Measurements from ENCODE around the gene MMS19.
A peak's percentile ranks its signal among the peaks of the same experiment; 100 is the strongest.

The MMS19 gene

DNA sequence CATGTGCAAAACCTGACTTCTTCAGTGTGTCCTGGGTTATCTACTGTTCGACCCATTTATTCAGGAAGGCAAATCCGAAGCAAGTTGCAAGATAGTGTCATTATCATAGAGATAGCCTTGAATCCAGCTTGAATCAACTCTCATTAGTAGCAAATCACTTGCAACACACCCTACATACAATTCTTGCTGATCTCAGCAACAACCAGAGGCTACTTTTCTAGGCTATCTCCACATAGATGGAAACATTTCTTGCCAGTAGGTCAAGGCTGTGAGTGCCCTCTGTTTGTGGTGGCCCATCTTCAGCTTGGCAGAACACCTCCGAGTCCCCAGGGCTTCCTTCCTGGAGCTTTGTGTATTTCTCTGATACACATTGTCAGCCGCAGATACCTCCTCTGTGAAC lies 12.5 kb upstream of the MMS19 start:
- DNase-seq (ENCODE audit: low read depth): no peak
- TF ChIP-seq, protein P1, sequence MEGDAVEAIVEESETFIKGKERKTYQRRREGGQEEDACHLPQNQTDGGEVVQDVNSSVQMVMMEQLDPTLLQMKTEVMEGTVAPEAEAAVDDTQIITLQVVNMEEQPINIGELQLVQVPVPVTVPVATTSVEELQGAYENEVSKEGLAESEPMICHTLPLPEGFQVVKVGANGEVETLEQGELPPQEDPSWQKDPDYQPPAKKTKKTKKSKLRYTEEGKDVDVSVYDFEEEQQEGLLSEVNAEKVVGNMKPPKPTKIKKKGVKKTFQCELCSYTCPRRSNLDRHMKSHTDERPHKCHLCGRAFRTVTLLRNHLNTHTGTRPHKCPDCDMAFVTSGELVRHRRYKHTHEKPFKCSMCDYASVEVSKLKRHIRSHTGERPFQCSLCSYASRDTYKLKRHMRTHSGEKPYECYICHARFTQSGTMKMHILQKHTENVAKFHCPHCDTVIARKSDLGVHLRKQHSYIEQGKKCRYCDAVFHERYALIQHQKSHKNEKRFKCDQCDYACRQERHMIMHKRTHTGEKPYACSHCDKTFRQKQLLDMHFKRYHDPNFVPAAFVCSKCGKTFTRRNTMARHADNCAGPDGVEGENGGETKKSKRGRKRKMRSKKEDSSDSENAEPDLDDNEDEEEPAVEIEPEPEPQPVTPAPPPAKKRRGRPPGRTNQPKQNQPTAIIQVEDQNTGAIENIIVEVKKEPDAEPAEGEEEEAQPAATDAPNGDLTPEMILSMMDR (IDR thresholded peaks at IDR 0.05; ENCODE audit: insufficient read depth, low read depth, low read length, missing control alignments): no peak
- H3K4me3 ChIP-seq (ENCODE audit: low read length): no peak overlapping the region

DNA sequence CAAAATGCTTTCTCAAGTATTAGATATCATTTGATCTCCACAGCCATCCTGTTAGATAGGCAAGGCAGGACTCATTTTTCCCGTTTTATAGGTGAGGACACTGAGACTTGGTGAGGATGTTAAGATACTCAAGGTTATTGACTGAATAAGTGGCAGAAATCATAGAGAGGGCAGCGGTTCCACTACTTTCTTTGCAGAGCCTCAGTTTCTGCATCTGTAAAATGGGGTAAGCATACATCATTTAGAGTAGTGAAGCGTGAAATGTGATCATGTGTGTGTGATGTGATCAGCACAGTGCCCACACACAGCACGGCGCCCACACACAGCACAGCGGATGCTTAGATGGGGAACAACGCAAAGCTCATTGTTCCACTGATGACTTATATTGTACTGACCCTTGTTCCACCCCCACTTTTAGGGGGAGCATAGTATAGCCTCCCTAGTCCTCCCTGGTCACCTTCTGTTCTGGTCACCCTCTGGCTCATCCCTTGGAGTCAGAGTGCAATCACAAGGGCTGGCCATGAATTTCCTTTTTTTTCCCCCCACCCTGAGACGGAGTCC lies 11.0 kb upstream of the MMS19 start:
- TF ChIP-seq, protein P1 (IDR thresholded peaks at IDR 0.05; ENCODE audit: insufficient read depth, low read depth, low read length, missing control alignments): no peak
- no peak overlapping the region for H3K4me3 ChIP-seq (ENCODE audit: low read length)
- no peak for DNase-seq (ENCODE audit: low read depth)

DNA sequence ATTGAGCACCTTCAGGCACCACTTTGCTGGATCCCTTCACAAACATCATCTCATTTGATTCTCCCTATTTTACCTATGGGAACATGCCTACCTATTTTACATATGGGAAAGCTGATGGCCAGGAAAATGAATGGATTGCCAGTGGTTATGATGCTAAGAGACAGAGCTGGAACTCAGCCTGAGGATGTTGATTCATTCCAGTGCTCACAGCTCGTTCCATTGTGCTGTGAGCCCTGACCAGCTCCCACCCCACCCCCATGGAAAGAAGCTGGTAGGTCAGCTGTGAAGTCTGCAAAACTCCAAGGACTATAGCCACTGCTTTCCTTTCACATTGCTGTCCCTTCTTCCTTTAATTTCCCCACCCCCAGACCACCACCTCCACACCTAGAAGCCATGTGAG lies 10.1 kb upstream of the MMS19 start:
- TF ChIP-seq, protein P1 (IDR thresholded peaks at IDR 0.05; ENCODE audit: insufficient read depth, low read depth, low read length, missing control alignments): no peak
- H3K4me3 ChIP-seq (ENCODE audit: low read length): no peak overlapping the region
- DNase-seq (ENCODE audit: low read depth): peak; percentile 42

DNA sequence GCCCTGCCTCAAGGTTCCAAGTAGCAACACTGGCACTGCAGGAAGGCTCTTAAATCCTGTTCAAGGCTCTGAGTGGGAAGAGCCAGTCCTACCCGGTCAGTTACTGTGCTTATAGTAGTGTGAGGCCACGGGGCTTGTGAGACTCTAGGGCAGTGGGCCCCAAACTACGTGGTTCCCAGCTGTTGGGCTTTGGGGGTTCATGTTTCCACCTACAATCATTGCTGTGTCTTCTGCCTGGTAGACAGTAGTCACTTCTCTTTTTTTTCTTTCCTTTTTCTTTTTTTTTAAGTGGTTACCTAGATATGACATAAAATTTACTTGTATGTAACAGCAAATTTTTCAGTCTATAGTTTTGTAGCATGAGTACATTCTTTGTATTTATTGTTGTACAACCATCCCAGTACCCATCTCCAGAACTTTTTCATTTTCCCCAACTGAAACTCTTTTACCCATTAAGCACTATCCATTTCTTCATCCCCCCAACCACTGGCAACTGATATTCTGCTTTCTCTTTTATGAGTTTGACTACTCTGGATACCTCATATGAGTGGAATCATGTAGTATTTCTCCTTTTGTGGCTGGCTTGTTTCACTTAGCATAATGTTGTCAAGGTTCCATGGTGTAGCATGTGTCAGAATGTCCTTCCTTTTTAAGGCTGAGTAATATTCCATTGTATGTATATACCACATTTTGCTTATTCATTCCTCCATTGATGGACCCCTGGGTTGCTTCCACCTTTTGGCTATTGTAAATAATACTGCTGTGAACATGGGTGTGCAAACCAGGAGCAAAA lies 8.2 kb upstream of the MMS19 start:
- no peak for DNase-seq (ENCODE audit: low read depth)
- TF ChIP-seq, protein P1 (IDR thresholded peaks at IDR 0.05; ENCODE audit: insufficient read depth, low read depth, low read length, missing control alignments): no peak
- no peak overlapping the region for H3K4me3 ChIP-seq (ENCODE audit: low read length)

GRCh38 chr10:97505152-97505551 lies 6.9 kb upstream of the MMS19 start:
- DNase-seq (ENCODE audit: low read depth): no peak
- no peak overlapping the region for H3K4me3 ChIP-seq (ENCODE audit: low read length)
- TF ChIP-seq, protein P1 (IDR thresholded peaks at IDR 0.05; ENCODE audit: insufficient read depth, low read depth, low read length, missing control alignments): no peak

- DNase-seq (ENCODE audit: low read depth): no peak
- TF ChIP-seq, protein P1 (IDR thresholded peaks at IDR 0.05; ENCODE audit: insufficient read depth, low read depth, low read length, missing control alignments): no peak
- no peak overlapping the region for H3K4me3 ChIP-seq (ENCODE audit: low read length)
Observed at GRCh38 chr10:97503406-97503805, 5.2 kb upstream of the MMS19 start.

GRCh38 chr10:97502916-97503315 lies 4.7 kb upstream of the MMS19 start:
- H3K4me3 ChIP-seq (ENCODE audit: low read length): no peak overlapping the region
- TF ChIP-seq, protein P1 (IDR thresholded peaks at IDR 0.05; ENCODE audit: insufficient read depth, low read depth, low read length, missing control alignments): no peak
- no peak for DNase-seq (ENCODE audit: low read depth)
